NCI-H1417 treated with DMSO at 0.1 percent for 48 hours (cell line): ENCODE measurements around the gene PRKN.
A peak's percentile ranks its signal among the peaks of the same experiment; 100 is the strongest.

ENCODE experiments used
- DNase-seq: peaks from one replicate; lab custom pipeline; 2025; lab: John Stamatoyannopoulos, UW

Gene PRKN

GRCh38 chr6:162055365-162055764 lies 672.2 kb downstream of the PRKN start:
- DNase-seq, result no peak

GRCh38 chr6:162053084-162053483 lies 674.5 kb downstream of the PRKN start:
- no peak for DNase-seq

- DNase-seq, result no peak
These were observed 677.0 kb downstream of the PRKN start for GRCh38 chr6:162050579-162050978.

- no peak for DNase-seq
These were observed 681.2 kb downstream of the PRKN start for GRCh38 chr6:162046324-162046723.

GRCh38 chr6:162032620-162033019 lies 694.9 kb downstream of the PRKN start:
- DNase-seq, result no peak

- no peak for DNase-seq
These were observed 697.5 kb downstream of the PRKN start for GRCh38 chr6:162029873-162030576.

GRCh38 chr6:162026843-162027242 lies 700.7 kb downstream of the PRKN start:
- DNase-seq, result no peak

GRCh38 chr6:162026031-162026430 lies 701.5 kb downstream of the PRKN start:
- no peak for DNase-seq

GRCh38 chr6:162019349-162019748 lies 708.2 kb downstream of the PRKN start:
- no peak for DNase-seq

- DNase-seq, result no peak
These were observed 710.0 kb downstream of the PRKN start for GRCh38 chr6:162017536-162017935.

- DNase-seq, result no peak
These were observed 713.3 kb downstream of the PRKN start for GRCh38 chr6:162014069-162014811.

- no peak for DNase-seq
These were observed 722.2 kb downstream of the PRKN start for GRCh38 chr6:162005372-162005771.

GRCh38 chr6:161996783-161997182 lies 730.8 kb downstream of the PRKN start:
- no peak for DNase-seq

- no peak for DNase-seq
These were observed 741.6 kb downstream of the PRKN start for GRCh38 chr6:161985876-161986423.

GRCh38 chr6:161984713-161985112 lies 742.9 kb downstream of the PRKN start:
- no peak for DNase-seq

- no peak for DNase-seq
These were observed 751.0 kb downstream of the PRKN start for GRCh38 chr6:161976553-161976952.

GRCh38 chr6:161973064-161973463 lies 754.5 kb downstream of the PRKN start:
- no peak for DNase-seq

GRCh38 chr6:161971043-161971442 lies 756.5 kb downstream of the PRKN start:
- peak; percentile 52 for DNase-seq

GRCh38 chr6:161963634-161964234 lies 763.8 kb downstream of the PRKN start:
- no peak for DNase-seq

GRCh38 chr6:161963181-161963580 lies 764.4 kb downstream of the PRKN start:
- DNase-seq, result no peak

- DNase-seq, result no peak
These were observed 765.8 kb downstream of the PRKN start for GRCh38 chr6:161961796-161962195.

GRCh38 chr6:161961046-161961445 lies 766.5 kb downstream of the PRKN start:
- DNase-seq, result no peak

GRCh38 chr6:161959072-161959471 lies 768.5 kb downstream of the PRKN start:
- no peak for DNase-seq
